NCI-H2081 treated with DMSO at 0.1 percent for 48 hours (cell line): ENCODE data around the gene ZBTB17.
"Not testable (repeated sequence)": the region's sequence is repeated elsewhere in the genome, so short reads cannot be mapped to it uniquely, and the experiment has no call there.

Experiments
- DNase-seq: peaks from one replicate; lab custom pipeline; 2025; lab: John Stamatoyannopoulos, UW

ZBTB17 gene

GRCh38 chr1:15988856-15989736 lies 13.2 kb upstream of the ZBTB17 start:
- DNase-seq = no peak

GRCh38 chr1:15985611-15986297 lies 9.9 kb upstream of the ZBTB17 start:
- no peak for DNase-seq

- DNase-seq = no peak
Observed at GRCh38 chr1:15983275-15983674, 7.4 kb upstream of the ZBTB17 start.

GRCh38 chr1:15981679-15982078 lies 5.8 kb upstream of the ZBTB17 start:
- DNase-seq = no peak

- DNase-seq = not testable (repeated sequence)
Observed at GRCh38 chr1:15977947-15978346, 2.0 kb upstream of the ZBTB17 start.

GRCh38 chr1:15975358-15975804 lies 520 bp downstream of the ZBTB17 start:
- no peak for DNase-seq

- DNase-seq = no peak
Observed at GRCh38 chr1:15974855-15975254, 1.0 kb downstream of the ZBTB17 start.

- DNase-seq = no peak
Observed at GRCh38 chr1:15973772-15974171, 2.1 kb downstream of the ZBTB17 start.

GRCh38 chr1:15972409-15972808 lies 3.5 kb downstream of the ZBTB17 start:
- DNase-seq = no peak

- DNase-seq = no peak
Observed at GRCh38 chr1:15970911-15971310, 5.0 kb downstream of the ZBTB17 start.

- no peak for DNase-seq
Observed at GRCh38 chr1:15969321-15969880, 6.5 kb downstream of the ZBTB17 start.

GRCh38 chr1:15968172-15968571 lies 7.7 kb downstream of the ZBTB17 start:
- no peak for DNase-seq

- no peak for DNase-seq
Observed at GRCh38 chr1:15966956-15967344, 9.0 kb downstream of the ZBTB17 start.

- no peak for DNase-seq
Observed at GRCh38 chr1:15966081-15966955, 9.6 kb downstream of the ZBTB17 start.

GRCh38 chr1:15965228-15965767 lies 10.6 kb downstream of the ZBTB17 start:
- DNase-seq = no peak

- no peak for DNase-seq
Observed at GRCh38 chr1:15963968-15964648, 11.8 kb downstream of the ZBTB17 start.

- DNase-seq = no peak
Observed at GRCh38 chr1:15963363-15963967, 12.4 kb downstream of the ZBTB17 start.

GRCh38 chr1:15962671-15963362 lies 13.1 kb downstream of the ZBTB17 start:
- no peak for DNase-seq

GRCh38 chr1:15962176-15962575 lies 13.7 kb downstream of the ZBTB17 start:
- no peak for DNase-seq

- DNase-seq = no peak
Observed at GRCh38 chr1:15961492-15961891, 14.4 kb downstream of the ZBTB17 start.
